Mucosa of rectum (tissue), 2 donors: ENCODE data around the gene SCAND1.
"Not testable (repeated sequence)": the region's sequence is repeated elsewhere in the genome, so short reads cannot be mapped to it uniquely, and the experiment has no call there.

Source experiments
- H3K27ac ChIP-seq, 2 donors: one replicate each; pipeline ENCODE4 v1.7.0; 2013; ENCODE audit warnings: inconsistent platforms in 2 of 2, low read depth in 2 of 2, low read length in 2 of 2
- H3K27me3 ChIP-seq, 2 donors: one replicate each; pipeline ENCODE4 v1.7.0; 2013; ENCODE audit warnings: low read length in 2 of 2; ENCODE audit not compliant: control insufficient read depth in 2 of 2, insufficient read depth in 2 of 2
- H3K36me3 ChIP-seq, 2 donors: one replicate each; pipeline ENCODE4 v1.7.0; 2013; ENCODE audit warnings: low read length in 2 of 2; ENCODE audit not compliant: control insufficient read depth in 2 of 2, insufficient read depth in 2 of 2
- H3K4me1 ChIP-seq, 2 donors: one replicate each; pipeline ENCODE4 v1.7.0; 2013; ENCODE audit warnings: low read length in 2 of 2, mild to moderate bottlenecking in 1 of 2; ENCODE audit not compliant: control insufficient read depth in 2 of 2, insufficient read depth in 2 of 2
- H3K4me3 ChIP-seq, 2 donors: one replicate each; pipeline ENCODE4 v1.7.0; 2013; ENCODE audit warnings: low read length in 2 of 2
- H3K9ac ChIP-seq, 2 donors: one replicate each; pipeline ENCODE4 v1.7.0; 2013; ENCODE audit warnings: low read length in 2 of 2, low read depth in 1 of 2, mild to moderate bottlenecking in 1 of 2
- H3K9me3 ChIP-seq, 2 donors: one replicate each; pipeline ENCODE4 v1.7.0; 2013; ENCODE audit warnings: low read length in 2 of 2; ENCODE audit not compliant: control insufficient read depth in 2 of 2
- donor health status: healthy.
- donor health status: Normal muscosa, but diverticular disease.

The SCAND1 gene

DNA sequence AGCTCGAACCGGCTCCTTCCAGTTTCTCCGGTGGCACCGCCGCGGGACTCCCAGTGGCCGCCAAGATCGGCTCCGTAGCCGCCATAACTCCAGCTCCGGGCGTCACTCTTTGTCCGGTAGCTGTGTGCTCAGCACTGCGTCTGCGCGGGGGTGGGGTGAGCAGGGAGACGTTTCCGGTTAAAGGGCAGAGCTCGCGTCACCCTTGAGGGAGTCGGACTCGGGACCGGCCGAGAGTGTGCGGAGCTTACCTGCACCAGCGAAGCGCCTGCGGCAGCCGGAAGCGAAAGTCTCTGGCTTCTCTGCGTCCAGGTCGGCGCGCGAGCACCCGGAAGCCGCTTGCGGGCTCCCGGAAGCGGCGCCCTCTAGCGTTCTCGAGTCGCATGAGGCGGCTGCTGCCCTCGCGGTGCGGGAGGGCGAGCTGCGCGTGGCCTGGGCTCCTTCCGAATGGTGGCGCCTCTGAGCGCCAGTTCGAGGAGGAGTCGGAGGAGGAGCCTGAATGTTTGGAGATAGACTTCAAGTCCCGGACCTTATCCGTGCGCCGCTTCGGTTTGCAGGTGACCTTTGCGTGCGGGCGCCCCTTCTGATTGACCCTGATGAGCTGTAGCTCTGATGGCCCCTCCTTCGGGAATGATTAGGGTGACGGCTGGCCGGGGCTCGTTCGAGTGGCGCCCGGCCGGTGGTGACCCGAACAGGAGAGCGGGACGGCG, at the start of gene SCAND1:
TSS of gene SCAND1 (minus strand) at position 303 of the 707 bp plus-strand sequence. CDS start at position 85, 218 bp downstream.
- Histone ChIP-seq H3K36me3 (no peaks in the 10 kb centered on the region), H3K9me3 (no peaks in the 10 kb centered on the region), H3K9ac (peak within 1 kb of the TSS; percentile 97 to 100), H3K27ac (peak within 1 kb of the TSS; percentile 99), H3K4me1 (peaks cover 19 to 21% of the 10 kb centered on the region in 2 donors), H3K4me3 (peak within 1 kb of the TSS; percentile 96), H3K27me3 (no peaks in the 10 kb centered on the region)

DNA sequence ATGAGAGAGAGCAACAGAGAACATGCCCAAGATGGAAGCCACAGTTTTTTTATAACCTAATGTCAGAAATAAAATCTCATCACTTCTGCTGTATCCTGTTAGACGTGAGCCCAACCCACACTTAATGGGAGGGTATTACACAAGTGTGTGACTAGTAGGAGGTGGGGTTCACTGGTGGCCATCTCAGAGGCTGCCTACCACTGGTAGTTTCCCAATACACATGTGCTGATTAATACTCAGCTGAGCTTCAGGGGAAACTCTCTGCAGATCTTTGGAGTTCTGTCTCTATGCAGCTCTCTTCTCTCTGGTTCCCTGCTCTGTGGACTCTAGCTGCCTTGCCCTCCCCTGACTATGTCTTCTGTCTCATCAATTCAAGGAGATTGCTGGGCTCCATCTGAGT, 49.7 kb upstream of the SCAND1 start:
- Histone ChIP-seq H3K4me3 (no peak overlapping the region), H3K9me3 (no peaks in the 10 kb centered on the region), H3K9ac (no peak overlapping the region)

DNA sequence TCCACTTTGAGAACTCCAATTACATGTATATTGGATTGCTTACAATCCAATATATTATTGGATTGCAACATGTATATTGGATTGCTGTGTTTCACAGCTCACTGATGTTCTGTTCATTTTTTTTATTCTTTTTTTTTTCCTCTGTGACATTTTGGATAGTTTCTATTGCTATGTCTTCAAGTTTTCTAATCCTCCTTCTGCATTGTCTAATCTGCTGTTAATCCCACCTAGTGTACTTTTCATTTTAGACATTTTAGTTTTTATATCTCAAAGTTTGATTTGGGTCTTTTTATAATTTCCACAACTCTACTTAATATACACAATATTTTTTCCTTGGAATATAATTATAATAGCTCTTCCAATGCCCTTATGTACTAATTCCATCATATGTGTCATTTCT, 48.6 kb upstream of the SCAND1 start:
- Histone ChIP-seq H3K36me3 (no peaks in the 10 kb centered on the region), H3K9ac (no peak overlapping the region), H3K27me3 (no peaks in the 10 kb centered on the region), H3K27ac (no peak overlapping the region), H3K4me3 (no peak overlapping the region), H3K9me3 (no peaks in the 10 kb centered on the region), H3K4me1 (no peaks in the 10 kb centered on the region)

More for the DNA sequence above, 49.7 kb upstream of the SCAND1 start:
- no peak overlapping the region for H3K27ac ChIP-seq
- no peaks in the 10 kb centered on the region for H3K36me3 ChIP-seq
- H3K4me1 ChIP-seq, result no peaks in the 10 kb centered on the region
- no peaks in the 10 kb centered on the region for H3K27me3 ChIP-seq

DNA sequence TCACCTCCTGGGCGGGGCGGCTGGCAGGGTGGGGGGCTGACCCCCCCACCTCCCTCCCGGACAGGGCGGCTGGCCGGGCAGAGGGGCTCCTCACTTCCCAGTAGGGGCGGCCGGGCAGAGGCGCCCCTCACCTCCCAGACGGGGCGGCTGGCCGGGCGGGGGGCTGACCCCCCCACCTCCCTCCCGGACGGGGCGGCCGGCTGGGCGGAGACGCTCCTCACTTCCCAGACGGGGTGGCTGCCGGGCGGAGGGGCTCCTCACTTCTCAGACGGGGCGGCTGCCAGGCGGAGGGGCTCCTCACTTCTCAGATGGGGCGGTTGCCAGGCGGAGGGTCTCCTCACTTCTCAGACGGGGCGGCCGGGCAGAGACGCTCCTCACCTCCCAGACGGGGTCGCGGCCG, 47.0 kb upstream of the SCAND1 start:
- H3K36me3 ChIP-seq, result not testable (repeated sequence)

DNA sequence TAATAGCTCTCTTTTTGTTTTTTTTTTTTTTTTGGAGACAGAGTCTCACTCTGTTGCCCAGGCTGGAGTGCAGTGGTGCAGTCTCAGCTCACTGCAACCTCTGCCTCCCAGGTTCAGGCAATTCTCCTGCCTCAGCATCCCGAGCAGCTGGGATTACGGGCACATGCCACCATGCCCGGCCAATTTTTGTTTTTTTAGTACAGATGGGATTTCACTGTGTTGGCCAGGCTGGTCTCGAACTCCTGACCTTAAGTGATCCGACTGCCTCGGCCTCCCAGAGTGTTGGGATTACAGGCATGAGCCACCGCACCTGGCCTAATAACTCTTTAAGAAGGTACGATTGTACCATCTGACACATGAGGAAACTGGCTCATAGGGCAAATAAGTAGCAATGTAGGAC, 42.2 kb upstream of the SCAND1 start:
- not testable (repeated sequence) for H3K9me3 ChIP-seq, H3K27me3 ChIP-seq, H3K4me3 ChIP-seq, H3K9ac ChIP-seq, H3K27ac ChIP-seq, H3K4me1 ChIP-seq, H3K36me3 ChIP-seq

More for the DNA sequence above, 47.0 kb upstream of the SCAND1 start:
- H3K4me3 ChIP-seq, H3K4me1 ChIP-seq, H3K27ac ChIP-seq, H3K9ac ChIP-seq, H3K9me3 ChIP-seq, H3K27me3 ChIP-seq: not testable (repeated sequence)

DNA sequence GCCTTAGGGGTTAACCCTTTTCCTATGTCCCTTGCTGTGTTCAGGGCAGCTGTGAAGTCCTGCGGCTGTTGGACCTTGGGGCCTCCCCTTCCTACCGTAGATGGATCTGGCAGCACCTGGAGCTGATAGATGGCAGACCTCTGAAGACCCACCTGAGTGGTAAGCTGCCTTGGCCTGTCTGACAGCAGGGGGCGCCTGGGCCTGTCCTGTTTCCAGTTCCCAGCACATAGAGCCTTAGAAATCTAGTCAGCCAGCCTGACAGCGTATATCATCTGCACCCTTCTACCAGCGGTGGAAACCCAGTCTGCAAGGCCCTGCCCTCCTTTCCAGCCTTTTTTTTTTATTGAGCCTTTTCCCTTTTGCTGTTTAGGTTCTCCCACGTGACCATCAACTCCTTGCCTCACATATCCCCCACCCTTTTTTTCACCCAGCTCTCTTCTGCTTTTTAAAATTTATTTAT, 40.7 kb upstream of the SCAND1 start:
- Histone ChIP-seq H3K27ac (no peak overlapping the region), H3K36me3 (no peaks in the 10 kb centered on the region), H3K4me3 (no peak overlapping the region), H3K9me3 (no peaks in the 10 kb centered on the region), H3K9ac (no peak overlapping the region), H3K4me1 (peaks cover 0 to 3% of the 10 kb centered on the region in 2 donors), H3K27me3 (no peaks in the 10 kb centered on the region)

DNA sequence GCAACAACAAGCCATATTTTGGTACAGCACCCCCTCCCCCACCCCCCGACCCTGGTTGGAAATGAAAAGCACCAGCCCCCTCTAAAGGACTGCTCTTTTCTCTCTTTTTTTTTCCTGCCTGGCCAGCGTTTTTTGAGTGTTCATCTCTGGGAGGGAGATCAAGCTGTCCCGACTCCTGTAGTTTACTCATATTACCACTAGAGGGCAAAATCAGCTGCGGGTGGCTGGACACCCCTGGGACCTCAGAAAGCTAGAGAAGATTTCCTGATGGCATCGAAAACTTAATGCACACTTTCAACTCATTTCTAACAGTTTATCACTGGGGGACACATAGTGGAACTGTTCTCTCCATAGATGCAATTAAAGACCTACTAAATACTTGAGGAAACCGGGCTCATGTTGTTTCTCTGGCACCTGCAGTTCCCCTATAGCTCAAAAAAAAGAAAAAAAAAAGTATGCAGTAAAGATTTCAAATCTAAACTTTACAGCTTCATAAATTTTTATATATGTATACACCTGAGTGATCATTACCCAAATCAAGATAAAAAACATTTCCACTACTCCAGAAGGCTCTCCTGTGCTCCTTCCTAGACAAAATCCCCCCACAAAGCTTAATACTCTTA, 38.5 kb upstream of the SCAND1 start:
- Histone ChIP-seq H3K4me1 (peaks cover 0 to 3% of the 10 kb centered on the region in 2 donors), H3K36me3 (no peaks in the 10 kb centered on the region), H3K4me3 (no peak overlapping the region), H3K27me3 (no peaks in the 10 kb centered on the region), H3K9ac (no peak overlapping the region), H3K9me3 (no peaks in the 10 kb centered on the region), H3K27ac (no peak overlapping the region)

DNA sequence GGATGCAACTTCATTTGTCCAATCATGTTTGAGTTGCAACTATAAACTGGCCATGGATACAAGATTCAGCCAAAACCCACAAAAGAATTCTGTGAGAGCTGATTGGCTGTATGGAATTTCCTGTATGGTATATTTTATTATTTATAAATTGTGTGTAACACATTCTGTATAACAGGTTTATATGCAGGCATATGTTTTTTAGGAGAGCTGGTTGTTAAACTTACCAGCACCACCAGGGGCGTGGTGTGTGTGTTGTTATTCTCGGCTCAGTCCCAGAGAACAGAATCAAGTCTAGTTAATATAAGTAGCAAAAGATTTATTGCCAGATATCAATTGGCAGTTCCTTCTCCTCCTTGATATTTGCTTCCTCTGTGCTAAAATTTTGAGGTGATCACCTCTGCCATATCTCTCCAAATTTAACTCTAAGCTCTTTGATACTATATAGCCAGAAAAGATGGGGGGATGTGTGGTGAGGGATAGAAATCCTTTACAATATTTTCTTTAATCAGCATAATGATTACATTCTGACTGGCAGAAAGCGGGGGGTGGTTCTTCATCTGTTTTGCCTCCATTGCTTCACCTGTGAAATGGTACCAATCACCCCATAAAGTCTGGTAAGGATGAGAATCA, 37.0 kb upstream of the SCAND1 start:
- Histone ChIP-seq H3K4me1 (peaks cover 0 to 3% of the 10 kb centered on the region in 2 donors), H3K36me3 (no peaks in the 10 kb centered on the region), H3K9me3 (no peaks in the 10 kb centered on the region), H3K27ac (no peak overlapping the region), H3K9ac (no peak overlapping the region), H3K27me3 (no peaks in the 10 kb centered on the region), H3K4me3 (no peak overlapping the region)

DNA sequence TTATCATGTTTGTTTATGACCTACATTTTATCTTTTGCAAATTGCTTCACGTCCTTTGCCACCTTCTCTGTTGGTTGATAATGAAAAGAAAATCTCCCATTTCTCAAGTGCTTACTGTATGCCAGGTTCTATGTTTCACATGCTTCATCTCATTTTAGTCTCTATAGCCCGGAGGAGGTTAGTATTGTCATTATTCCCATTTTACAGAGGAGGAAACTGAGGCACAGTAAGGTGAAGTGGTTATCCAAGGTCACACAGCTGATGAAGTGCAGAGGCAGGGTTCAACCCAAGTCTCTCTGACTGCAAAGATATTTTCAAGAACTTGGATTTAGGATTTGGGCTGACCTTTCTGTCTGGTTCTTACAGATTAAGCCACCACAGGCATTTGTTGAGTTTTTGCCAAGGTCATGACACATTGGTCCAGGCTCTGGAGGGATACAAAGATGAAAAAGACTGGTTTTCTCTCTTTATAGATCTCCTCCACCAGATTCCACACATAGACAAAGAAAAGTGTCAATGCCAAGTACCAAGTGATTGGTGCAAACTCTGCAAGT, 34.7 kb upstream of the SCAND1 start:
- H3K27me3 ChIP-seq, result no peaks in the 10 kb centered on the region
- no peak overlapping the region for H3K27ac ChIP-seq
- H3K9me3 ChIP-seq, result no peaks in the 10 kb centered on the region
- H3K4me3 ChIP-seq, result no peak overlapping the region
- H3K9ac ChIP-seq, result no peak overlapping the region
- H3K36me3 ChIP-seq, result no peaks in the 10 kb centered on the region
- no peaks in the 10 kb centered on the region for H3K4me1 ChIP-seq

DNA sequence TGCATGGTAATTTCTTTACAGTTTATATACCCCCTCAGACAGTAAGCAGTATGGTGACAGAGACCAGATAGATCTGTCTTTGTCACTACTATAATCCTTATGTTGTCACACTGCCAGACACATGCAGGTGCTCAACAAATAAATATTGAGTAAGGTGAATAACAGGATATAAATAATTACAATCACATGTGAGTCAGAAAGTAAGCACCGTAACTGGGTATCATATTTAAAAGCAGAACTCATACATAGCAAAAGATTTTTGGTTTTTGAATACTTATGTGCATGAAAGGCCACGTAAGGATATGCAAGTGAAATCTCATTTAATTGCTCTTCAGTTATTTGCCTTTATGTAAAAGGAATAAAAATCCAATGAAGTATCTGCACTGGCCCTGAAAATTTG, 31.5 kb upstream of the SCAND1 start:
- Histone ChIP-seq H3K4me1 (no peaks in the 10 kb centered on the region), H3K36me3 (no peaks in the 10 kb centered on the region), H3K4me3 (no peak overlapping the region), H3K9ac (no peak overlapping the region), H3K27ac (no peak overlapping the region), H3K9me3 (no peaks in the 10 kb centered on the region), H3K27me3 (no peaks in the 10 kb centered on the region)
